Suprapubic skin (tissue), 4 donors: ENCODE measurements around the gene FAM98B. TPM values are rescaled to one million over a fixed set of nuclear protein-coding genes. Genes with fewer than 3 reads are reported as not detected.

Source experiments
- DNase-seq, 2 donors: peaks; one replicate each; pipeline ENCODE4 v3.0.0-alpha.2; 2019; ENCODE audit warnings: low spot score in 2 of 2
- H3K27ac ChIP-seq: fragments of 200-600 bp; sonication (generic); one replicate; pipeline ENCODE4 v1.5.1; 2019
- H3K27me3 ChIP-seq: fragments of 200-600 bp; sonication (generic); one replicate; pipeline ENCODE4 v1.5.1; 2019
- H3K36me3 ChIP-seq: fragments of 200-600 bp; sonication (generic); one replicate; pipeline ENCODE4 v1.5.1; 2019
- H3K4me1 ChIP-seq: fragments of 200-600 bp; sonication (generic); one replicate; pipeline ENCODE4 v1.5.1; 2019
- H3K4me3 ChIP-seq: fragments of 200-600 bp; sonication (generic); one replicate; pipeline ENCODE4 v1.5.1; 2019; ENCODE audit warnings: mild to moderate bottlenecking
- H3K9me3 ChIP-seq: fragments of 200-600 bp; sonication (generic); one replicate; pipeline ENCODE4 v1.5.1; 2019
- EP300 ChIP-seq: sonication (generic); formaldehyde crosslinking; IDR thresholded peaks from one replicate; pipeline ENCODE4 v1.6.1; 2017; ENCODE audit warnings: antibody characterized with exemption
- POLR2A ChIP-seq, 2 donors: fragments of 450-650 bp; IDR thresholded peaks; one replicate each; pipeline ENCODE4 v1.6.1; 2017; ENCODE audit warnings: antibody characterized with exemption in 2 of 2, mild to moderate bottlenecking in 2 of 2, moderate library complexity in 2 of 2
- POLR2AphosphoS5 ChIP-seq, 3 donors: sonication (generic); formaldehyde crosslinking; IDR thresholded peaks; one replicate each; pipeline ENCODE4 v1.6.1; 2017; ENCODE audit warnings: antibody characterized with exemption in 3 of 3
- WGBS: methylation state at CpG from one replicate; pipeline ENCODE4 v1.1.5; 2018; 5-methylcytosine and 5-hydroxymethylcytosine counted together
- total RNA-seq, 4 donors: library from RNA; depleted of rRNA; stranded (reverse); fragments of >200 nt; gene quantifications; one replicate each; pipeline ENCODE4 v1.1.0, GENCODE V29; 2016
- TF ChIP-seq, protein P1 (sequence below), 2 donors: fragments of 200-600 bp in 1 of 2; fragments of 450-650 bp in 1 of 2; sonication (generic) in 1 of 2; IDR thresholded peaks; one replicate each; pipeline ENCODE4 v1.5.1; 2016 to 2019; ENCODE audit warnings: antibody characterized with exemption in 2 of 2, mild to moderate bottlenecking in 1 of 2, moderate library complexity in 1 of 2

Gene FAM98B
- total RNA-seq, 4 donors from 2014 or later = 9.4 to 48.3 (median 14.7) TPM

- H3K27me3 ChIP-seq = no peaks in the 10 kb centered on the region
- H3K4me3 ChIP-seq = no peak overlapping the region
- 91% methylated on average over 2 of the region's 2 CpGs for WGBS
- H3K4me1 ChIP-seq = no peaks in the 10 kb centered on the region
- DNase-seq = no peak
- TF ChIP-seq POLR2AphosphoS5 (IDR thresholded peaks at IDR 0.05) (no peak), POLR2A (IDR thresholded peaks at IDR 0.05) (no peak), EP300 (no peak)
- TF ChIP-seq, protein P1, sequence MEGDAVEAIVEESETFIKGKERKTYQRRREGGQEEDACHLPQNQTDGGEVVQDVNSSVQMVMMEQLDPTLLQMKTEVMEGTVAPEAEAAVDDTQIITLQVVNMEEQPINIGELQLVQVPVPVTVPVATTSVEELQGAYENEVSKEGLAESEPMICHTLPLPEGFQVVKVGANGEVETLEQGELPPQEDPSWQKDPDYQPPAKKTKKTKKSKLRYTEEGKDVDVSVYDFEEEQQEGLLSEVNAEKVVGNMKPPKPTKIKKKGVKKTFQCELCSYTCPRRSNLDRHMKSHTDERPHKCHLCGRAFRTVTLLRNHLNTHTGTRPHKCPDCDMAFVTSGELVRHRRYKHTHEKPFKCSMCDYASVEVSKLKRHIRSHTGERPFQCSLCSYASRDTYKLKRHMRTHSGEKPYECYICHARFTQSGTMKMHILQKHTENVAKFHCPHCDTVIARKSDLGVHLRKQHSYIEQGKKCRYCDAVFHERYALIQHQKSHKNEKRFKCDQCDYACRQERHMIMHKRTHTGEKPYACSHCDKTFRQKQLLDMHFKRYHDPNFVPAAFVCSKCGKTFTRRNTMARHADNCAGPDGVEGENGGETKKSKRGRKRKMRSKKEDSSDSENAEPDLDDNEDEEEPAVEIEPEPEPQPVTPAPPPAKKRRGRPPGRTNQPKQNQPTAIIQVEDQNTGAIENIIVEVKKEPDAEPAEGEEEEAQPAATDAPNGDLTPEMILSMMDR (IDR thresholded peaks at IDR 0.05) = no peak
- H3K36me3 ChIP-seq = no peaks in the 10 kb centered on the region
- no peak overlapping the region for H3K27ac ChIP-seq
- H3K9me3 ChIP-seq = no peaks in the 10 kb centered on the region
These were observed 7.3 kb downstream of the FAM98B start for GRCh38 chr15:38461066-38461833.

DNA sequence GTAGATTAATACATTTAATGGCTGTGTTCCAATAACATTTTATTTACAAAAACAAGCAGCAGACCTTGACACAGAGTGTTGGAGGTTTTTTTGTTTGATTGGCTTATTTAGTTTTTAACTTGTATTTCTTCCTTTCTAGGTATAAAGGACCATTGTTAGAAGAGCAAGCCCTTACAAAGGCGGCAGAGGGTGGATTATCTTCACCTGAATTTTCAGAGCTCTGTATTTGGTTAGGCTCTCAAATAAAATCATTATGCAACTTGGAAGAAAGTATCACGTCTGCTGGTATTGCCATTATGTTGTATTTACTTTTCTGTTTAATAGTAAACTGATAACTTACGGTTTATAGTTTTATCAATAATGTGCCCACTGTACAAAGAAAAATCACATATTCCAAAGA lies 10.0 kb downstream of the FAM98B start:
- TF ChIP-seq POLR2A (IDR thresholded peaks at IDR 0.05) (no peak), EP300 (no peak), POLR2AphosphoS5 (IDR thresholded peaks at IDR 0.05) (no peak)
- TF ChIP-seq, protein P1 (IDR thresholded peaks at IDR 0.05) = no peak
- no peaks in the 10 kb centered on the region for H3K27me3 ChIP-seq
- WGBS = 82% methylated on average over 3 of the region's 3 CpGs
- DNase-seq = no peak
- H3K4me3 ChIP-seq = no peak overlapping the region
- no peak overlapping the region for H3K27ac ChIP-seq
- no peaks in the 10 kb centered on the region for H3K9me3 ChIP-seq
- no peaks in the 10 kb centered on the region for H3K36me3 ChIP-seq
- no peaks in the 10 kb centered on the region for H3K4me1 ChIP-seq

DNA sequence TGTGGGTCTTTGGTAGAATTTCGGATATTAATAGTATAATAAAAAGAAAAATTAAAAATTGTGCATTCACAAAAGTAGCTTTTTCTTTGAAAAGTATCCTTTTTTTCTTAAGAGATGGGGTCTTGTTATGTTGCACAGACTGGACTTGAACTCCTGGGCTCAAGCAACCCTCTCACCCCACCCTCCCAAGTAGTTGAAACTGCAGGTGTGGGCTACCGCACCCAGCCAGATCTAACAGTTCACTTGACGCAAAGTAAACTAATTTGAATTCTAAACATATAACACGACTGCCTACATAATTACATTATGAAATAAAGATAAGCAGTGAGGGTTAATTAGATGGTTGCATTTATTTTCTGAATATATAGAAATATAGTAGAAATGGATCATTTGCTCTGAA lies 10.7 kb downstream of the FAM98B start:
- TF ChIP-seq, protein P1 (IDR thresholded peaks at IDR 0.05) = no peak
- no peak for TF ChIP-seq EP300
- TF ChIP-seq POLR2A (IDR thresholded peaks at IDR 0.05) = no peak
- no peak for TF ChIP-seq POLR2AphosphoS5 (IDR thresholded peaks at IDR 0.05)
- Histone ChIP-seq H3K4me3 (no peak overlapping the region), H3K36me3 (no peaks in the 10 kb centered on the region), H3K9me3 (no peaks in the 10 kb centered on the region), H3K4me1 (no peaks in the 10 kb centered on the region), H3K27ac (no peak overlapping the region), H3K27me3 (no peaks in the 10 kb centered on the region)
- DNase-seq = no peak
- WGBS = 88% methylated on average over 4 of the region's 4 CpGs

GRCh38 chr15:38470816-38471215 lies 16.9 kb downstream of the FAM98B start:
- Histone ChIP-seq H3K4me1 (no peaks in the 10 kb centered on the region), H3K27ac (no peak overlapping the region), H3K4me3 (no peak overlapping the region), H3K36me3 (peaks cover 30% of the 10 kb centered on the region), H3K27me3 (no peaks in the 10 kb centered on the region), H3K9me3 (no peaks in the 10 kb centered on the region)
- TF ChIP-seq POLR2AphosphoS5 (IDR thresholded peaks at IDR 0.05) (no peak), EP300 (no peak), POLR2A (IDR thresholded peaks at IDR 0.05) (no peak)
- TF ChIP-seq, protein P1 (IDR thresholded peaks at IDR 0.05) = no peak
- no peak for DNase-seq
- WGBS = 86% methylated on average over 1 of the region's 1 CpG

- Histone ChIP-seq H3K9me3 (no peaks in the 10 kb centered on the region), H3K36me3 (peaks cover 36% of the 10 kb centered on the region), H3K4me1 (no peaks in the 10 kb centered on the region), H3K27me3 (no peaks in the 10 kb centered on the region), H3K4me3 (no peak overlapping the region), H3K27ac (no peak overlapping the region)
- no peak for DNase-seq
- 95% methylated on average over 2 of the region's 2 CpGs for WGBS
- TF ChIP-seq POLR2AphosphoS5 (IDR thresholded peaks at IDR 0.05) (no peak), EP300 (no peak), POLR2A (IDR thresholded peaks at IDR 0.05) (no peak)
- TF ChIP-seq, protein P1 (IDR thresholded peaks at IDR 0.05) = no peak
These were observed 18.0 kb downstream of the FAM98B start for GRCh38 chr15:38471974-38472373.
